GM12878 (cell line): ENCODE measurements around the gene NPPB. TPM values are rescaled to one million over a fixed set of nuclear protein-coding genes. Genes with fewer than 3 reads are reported as not detected.

Experiments
- ATAC-seq: fragments of 200-7000 bp; cut with Tn5 transposase; 3 replicates; pipeline ENCODE4 v1.9.1; 2020; ENCODE audit warnings: mild to moderate bottlenecking, moderate library complexity
- BruUV-seq: library from RNA; stranded (reverse); fragments of 400-500 nt; replicated peaks from 2 replicates; lab custom pipeline; 2021; lab: Mats Ljungman, UMichigan
- CTCF ChIA-PET: fragments of 300-600 bp; sonication (Branson Sonifier 250); formaldehyde crosslinking; extraction: SDS; loops from one replicate; lab custom pipeline; 2021; ENCODE audit warnings: inconsistent platforms; lab: Yijun Ruan, JAX
- POLR2A ChIA-PET: fragments of 350-600 bp; formaldehyde crosslinking; extraction: SDS; loops from one replicate; lab custom pipeline; 2021; ENCODE audit warnings: inconsistent platforms; lab: Charles Lee
- RAD21 ChIA-PET: fragments of 300-600 bp; sonication (Branson Sonifier 250); formaldehyde crosslinking; loops from one replicate; lab custom pipeline; 2023; ENCODE audit warnings: antibody characterized with exemption; ENCODE audit not compliant: unreplicated experiment; lab: Charles Lee
- SMC1A ChIA-PET: fragments of 300-600 bp; sonication (Branson Sonifier 250); formaldehyde crosslinking; loops from one replicate; lab custom pipeline; 2023; ENCODE audit not compliant: unreplicated experiment, uncharacterized antibody; lab: Charles Lee
- DNase-seq: peaks from one replicate; pipeline ENCODE4 v3.0.0-alpha.2; 2011; ENCODE audit warnings: low read depth, low spot score
- FAIRE-seq: peaks from 3 replicates; lab custom pipeline; 2011; peaks lifted over from hg19 to GRCh38; lab: Jason Lieb, UNC
- H2AFZ ChIP-seq: 2 replicates; pipeline ENCODE4 v1.6.0; 2011; ENCODE audit warnings: low read depth, low read length, control low read depth; ENCODE audit not compliant: control insufficient read depth
- H3K27ac ChIP-seq: 2 replicates; pipeline ENCODE4 v1.5.1; 2011; ENCODE audit warnings: control low read depth; ENCODE audit not compliant: control insufficient read depth, insufficient read depth
- H3K27me3 ChIP-seq, 2 experiments: replicated peaks in 1 of 2; 2 replicates each; pipeline versions ENCODE4 v1.6.0 to v1.6.1; 2011; ENCODE audit warnings: low read length in 1 of 2; ENCODE audit not compliant: control insufficient read depth in 2 of 2, insufficient read depth in 2 of 2
- H3K36me3 ChIP-seq, 2 experiments: 2 replicates each; pipeline ENCODE4 v1.5.1; 2011; ENCODE audit warnings: low read length in 1 of 2; ENCODE audit not compliant: control insufficient read depth in 2 of 2, insufficient read depth in 2 of 2
- H3K4me1 ChIP-seq: 2 replicates; pipeline ENCODE4 v1.6.1; 2011; ENCODE audit warnings: mild to moderate bottlenecking, low read length, moderate library complexity, mixed read lengths; ENCODE audit not compliant: control insufficient read depth, insufficient read depth
- H3K4me2 ChIP-seq: 2 replicates; pipeline ENCODE4 v1.6.0; 2011; ENCODE audit warnings: control low read depth; ENCODE audit not compliant: control insufficient read depth, insufficient read depth
- H3K4me3 ChIP-seq: fragments of 200-600 bp; sonication (generic); 2 replicates; pipeline ENCODE4 v1.5.1; 2016
- H3K79me2 ChIP-seq: 2 replicates; pipeline ENCODE4 v1.6.0; 2011; ENCODE audit warnings: low read length; ENCODE audit not compliant: control insufficient read depth, insufficient read depth
- H3K9ac ChIP-seq: 2 replicates; pipeline ENCODE4 v1.8.0; 2011; ENCODE audit warnings: low read length, control low read depth, mixed read lengths; ENCODE audit not compliant: control insufficient read depth, insufficient read depth
- H3K9me3 ChIP-seq: replicated peaks from 3 replicates; pipeline ENCODE4 v1.5.1; 2011; ENCODE audit warnings: mild to moderate bottlenecking, low read length; ENCODE audit not compliant: control insufficient read depth, insufficient read depth
- H4K20me1 ChIP-seq: 2 replicates; pipeline ENCODE4 v1.6.0; 2011; ENCODE audit not compliant: control insufficient read depth, insufficient read depth
- BCL11A ChIP-seq: IDR thresholded peaks from 2 replicates; pipeline ENCODE4 v1.6.1; 2011; ENCODE audit warnings: low read depth, low read length
- ESRRA ChIP-seq: IDR thresholded peaks from 2 replicates; pipeline ENCODE4 v1.6.1; 2012; ENCODE audit warnings: mild to moderate bottlenecking, low read length, improper control_type of control experiment
- HDGF ChIP-seq: fragments of 450-650 bp; IDR thresholded peaks from 2 replicates; pipeline ENCODE4 v1.6.1; 2016; ENCODE audit warnings: antibody characterized with exemption
- PML ChIP-seq: IDR thresholded peaks from 2 replicates; pipeline ENCODE4 v1.6.1; 2012; ENCODE audit warnings: low read length, inconsistent platforms
- RB1 ChIP-seq: fragments of 450-650 bp; formaldehyde crosslinking; IDR thresholded peaks from 2 replicates; pipeline ENCODE4 v1.6.1; 2017; ENCODE audit warnings: mild to moderate bottlenecking, borderline replicate concordance
- SIN3A ChIP-seq: IDR thresholded peaks from 2 replicates; pipeline ENCODE4 v1.6.1; 2012; ENCODE audit warnings: low read depth, low read length, improper control_type of control experiment
- SRF ChIP-seq, 2 experiments: IDR thresholded peaks; 2 replicates each; pipeline ENCODE4 v1.6.1; 2011; ENCODE audit warnings: low read depth in 2 of 2, low read length in 2 of 2, mild to moderate bottlenecking in 1 of 2, moderate library complexity in 1 of 2
- STAT1 ChIP-seq: fragments of 450-650 bp; conservative IDR thresholded peaks from 2 replicates; pipeline ENCODE4 v1.6.1; 2014; ENCODE audit warnings: antibody characterized with exemption, mild to moderate bottlenecking
- SUPT20H ChIP-seq: IDR thresholded peaks from 2 replicates; pipeline ENCODE4 v1.6.1; 2011; ENCODE audit warnings: low read depth, mild to moderate bottlenecking, low read length, moderate library complexity, borderline replicate concordance; ENCODE audit not compliant: control insufficient read depth
- ZNF384 ChIP-seq: IDR thresholded peaks from 2 replicates; pipeline ENCODE4 v1.6.1; 2012; ENCODE audit warnings: low read depth, mild to moderate bottlenecking, low read length, improper control_type of control experiment, borderline replicate concordance
- WGBS: methylation state at CpG from one replicate; pipeline ENCODE4 v1.1.6; 2016; ENCODE audit warnings: low lambda C conversion rate; ENCODE audit not compliant: insufficient replicate concordance, insufficient coverage; ENCODE audit errors: missing lambda C conversion rate; 5-methylcytosine and 5-hydroxymethylcytosine counted together
- in situ Hi-C: fragments of 300-500 bp; cut with MboI; formaldehyde crosslinking; loops from 9 replicates; pipeline ENCODE4 v1.14.3; 2018; ENCODE audit warnings: mixed read lengths
- intact Hi-C: fragments of 100-400 bp; cut with micrococcal nuclease; formaldehyde crosslinking; loops from one replicate; pipeline ENCODE4 v1.14.2; 2022; ENCODE audit not compliant: unreplicated experiment
- polyA plus RNA-seq, 11 experiments: library from polyadenylated mRNA; depleted of rRNA in 4 of 11; unstranded in 6 of 11; stranded (reverse) in 5 of 11; fragments of >200 nt; fragmentation: Nextera tagmentation in 4 of 11; fragmentation: Illumina TruSeq in 1 of 11; extraction: Ambion mirVana in 4 of 11; extraction: Trizol in 1 of 11; gene quantifications; 1 replicate in 1 of 11; 2 replicates in 10 of 11; pipeline versions ENCODE4 v1.2.1 to v1.2.3, GENCODE V29; 2011 to 2016; ENCODE audit warnings: inconsistent platforms in 2 of 11, missing spikeins in 2 of 11, low read depth in 1 of 11
- total RNA-seq, 4 experiments: library from RNA; depleted of rRNA in 3 of 4; stranded (reverse); fragments of >200 nt in 3 of 4; fragmentation: Illumina TruSeq in 1 of 4; extraction: Trizol in 1 of 4; gene quantifications; 2 replicates each; pipeline versions ENCODE4 v1.2.1 to v1.2.3, GENCODE V29; 2013 to 2021
- TF ChIP-seq, protein P1 (sequence below): fragments of 450-650 bp; IDR thresholded peaks from 2 replicates; pipeline ENCODE4 v1.6.1; 2014; ENCODE audit warnings: mild to moderate bottlenecking
- TF ChIP-seq, protein P2 (sequence below): IDR thresholded peaks from 2 replicates; pipeline ENCODE4 v1.6.1; 2012; ENCODE audit warnings: mild to moderate bottlenecking, low read depth, low read length
- TF ChIP-seq, protein P3 (sequence below): fragments of 450-650 bp; formaldehyde crosslinking; IDR thresholded peaks from 2 replicates; pipeline ENCODE4 v1.4.0; 2020; ENCODE audit warnings: mild to moderate bottlenecking, moderate library complexity

The NPPB gene
- total and polyA plus RNA-seq, 10 of the 15 experiments (the other 5 are each of a cell fraction or from before 2014, with no cell fraction given): not detected

DNA sequence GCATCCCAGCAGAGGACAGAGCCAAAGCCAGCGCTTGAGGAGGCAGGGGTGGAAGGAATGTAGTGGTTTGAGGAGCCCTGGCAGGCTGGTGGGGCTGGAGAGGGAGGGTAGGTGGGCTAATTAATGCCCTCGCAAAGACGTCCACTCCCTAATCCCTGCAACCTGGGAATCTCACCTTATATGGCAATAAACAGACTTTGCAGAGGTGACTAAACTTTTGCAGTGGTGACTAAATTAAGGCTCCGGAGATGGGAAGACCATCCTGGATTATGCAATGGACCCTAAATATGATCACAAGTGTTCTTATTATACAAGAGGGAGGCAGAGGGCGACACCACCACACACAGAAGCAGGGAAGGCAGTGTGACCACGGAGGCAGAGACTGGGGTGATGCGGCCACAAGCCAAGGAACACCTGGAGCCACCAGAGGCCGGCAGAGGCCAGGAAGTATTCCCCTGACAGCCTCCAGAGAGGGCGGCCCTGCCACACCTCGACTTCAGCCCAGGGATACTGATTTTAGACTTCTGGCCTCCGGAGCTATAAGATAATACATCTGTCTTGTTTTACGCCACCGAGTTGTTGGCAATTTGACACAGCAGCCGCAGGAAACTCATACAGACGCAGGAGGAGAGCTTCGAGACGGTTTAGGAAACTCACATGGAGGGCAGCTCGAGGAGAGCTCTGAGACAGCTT, 23.1 kb upstream of the NPPB start (continued):
- TF ChIP-seq SIN3A (no peak), RB1 (no peak), SUPT20H (no peak)
- TF ChIP-seq, protein P1, sequence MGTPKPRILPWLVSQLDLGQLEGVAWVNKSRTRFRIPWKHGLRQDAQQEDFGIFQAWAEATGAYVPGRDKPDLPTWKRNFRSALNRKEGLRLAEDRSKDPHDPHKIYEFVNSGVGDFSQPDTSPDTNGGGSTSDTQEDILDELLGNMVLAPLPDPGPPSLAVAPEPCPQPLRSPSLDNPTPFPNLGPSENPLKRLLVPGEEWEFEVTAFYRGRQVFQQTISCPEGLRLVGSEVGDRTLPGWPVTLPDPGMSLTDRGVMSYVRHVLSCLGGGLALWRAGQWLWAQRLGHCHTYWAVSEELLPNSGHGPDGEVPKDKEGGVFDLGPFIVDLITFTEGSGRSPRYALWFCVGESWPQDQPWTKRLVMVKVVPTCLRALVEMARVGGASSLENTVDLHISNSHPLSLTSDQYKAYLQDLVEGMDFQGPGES: no peak

DNA sequence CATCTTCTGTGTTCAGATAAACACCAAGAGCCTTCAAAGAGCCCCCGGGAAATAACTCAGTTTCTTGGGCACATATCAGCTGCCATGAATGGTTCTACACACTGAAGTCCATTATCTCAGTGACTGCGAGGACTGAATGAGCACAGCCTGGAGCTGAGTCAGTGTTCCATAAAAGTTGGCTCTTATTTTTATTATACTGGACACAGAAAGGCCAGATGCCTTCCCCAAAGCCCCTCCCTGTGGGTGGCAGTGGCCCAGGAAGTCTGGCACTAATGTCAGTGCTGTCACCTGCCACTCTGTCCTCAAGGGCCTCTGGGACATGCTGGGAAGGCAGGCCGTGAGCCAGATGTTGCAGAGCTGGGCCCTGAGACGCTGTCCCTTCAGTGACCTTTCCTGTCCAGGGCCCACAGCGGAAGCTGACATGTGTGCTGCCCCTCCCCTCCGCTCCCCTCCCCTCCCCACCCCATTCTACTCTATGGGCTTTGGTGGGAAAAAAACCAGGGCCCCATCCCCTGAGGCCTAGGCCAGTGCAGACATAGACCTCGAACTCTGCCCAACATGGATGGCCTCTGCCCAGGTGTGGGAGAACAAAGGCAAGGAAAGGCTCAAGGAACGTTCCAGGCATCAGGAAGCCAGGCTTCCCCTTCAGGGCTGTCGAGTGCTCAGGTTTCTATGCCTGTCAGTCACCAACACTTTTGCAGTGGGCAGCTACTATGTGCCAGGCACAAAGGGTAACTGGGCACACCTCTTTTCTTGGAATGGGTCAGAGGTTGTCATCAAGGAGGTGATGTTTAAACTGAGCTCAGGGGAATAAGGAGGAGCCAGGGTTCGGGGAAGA, 22.4 kb upstream of the NPPB start:
- Histone ChIP-seq H3K9ac (no peak overlapping the region), H3K79me2 (no peaks in the 10 kb centered on the region), H3K9me3 (no peaks in the 10 kb centered on the region), H3K27me3 (no peaks in the 10 kb centered on the region; a peak in 1 of 4 replicates), H3K4me3 (no peak overlapping the region), H4K20me1 (no peaks in the 10 kb centered on the region), H2AFZ (no peak overlapping the region), H3K36me3 (no peaks in the 10 kb centered on the region), H3K4me1 (no peaks in the 10 kb centered on the region), H3K27ac (no peak overlapping the region), H3K4me2 (no peak overlapping the region)
- BruUV-seq: no TSS peak
- ChIA-PET RAD21 (no interaction called here), POLR2A (no interaction called here), CTCF (interaction anchor here (0.7 kb wide), 1 partner anchor 244 kb away, joined by 3 read pairs; no protein-coding TSS in a partner anchor), SMC1A (no interaction called here)
- no peak for ATAC-seq
- 6% methylated on average over 8 of the region's 10 CpGs for WGBS
- in situ Hi-C loops: no loop called here
- intact Hi-C loops: no loop called here
- no peak for DNase-seq
- FAIRE-seq: no peak
- TF ChIP-seq RB1: no peak
- no peak for TF ChIP-seq BCL11A
- TF ChIP-seq, protein P2, sequence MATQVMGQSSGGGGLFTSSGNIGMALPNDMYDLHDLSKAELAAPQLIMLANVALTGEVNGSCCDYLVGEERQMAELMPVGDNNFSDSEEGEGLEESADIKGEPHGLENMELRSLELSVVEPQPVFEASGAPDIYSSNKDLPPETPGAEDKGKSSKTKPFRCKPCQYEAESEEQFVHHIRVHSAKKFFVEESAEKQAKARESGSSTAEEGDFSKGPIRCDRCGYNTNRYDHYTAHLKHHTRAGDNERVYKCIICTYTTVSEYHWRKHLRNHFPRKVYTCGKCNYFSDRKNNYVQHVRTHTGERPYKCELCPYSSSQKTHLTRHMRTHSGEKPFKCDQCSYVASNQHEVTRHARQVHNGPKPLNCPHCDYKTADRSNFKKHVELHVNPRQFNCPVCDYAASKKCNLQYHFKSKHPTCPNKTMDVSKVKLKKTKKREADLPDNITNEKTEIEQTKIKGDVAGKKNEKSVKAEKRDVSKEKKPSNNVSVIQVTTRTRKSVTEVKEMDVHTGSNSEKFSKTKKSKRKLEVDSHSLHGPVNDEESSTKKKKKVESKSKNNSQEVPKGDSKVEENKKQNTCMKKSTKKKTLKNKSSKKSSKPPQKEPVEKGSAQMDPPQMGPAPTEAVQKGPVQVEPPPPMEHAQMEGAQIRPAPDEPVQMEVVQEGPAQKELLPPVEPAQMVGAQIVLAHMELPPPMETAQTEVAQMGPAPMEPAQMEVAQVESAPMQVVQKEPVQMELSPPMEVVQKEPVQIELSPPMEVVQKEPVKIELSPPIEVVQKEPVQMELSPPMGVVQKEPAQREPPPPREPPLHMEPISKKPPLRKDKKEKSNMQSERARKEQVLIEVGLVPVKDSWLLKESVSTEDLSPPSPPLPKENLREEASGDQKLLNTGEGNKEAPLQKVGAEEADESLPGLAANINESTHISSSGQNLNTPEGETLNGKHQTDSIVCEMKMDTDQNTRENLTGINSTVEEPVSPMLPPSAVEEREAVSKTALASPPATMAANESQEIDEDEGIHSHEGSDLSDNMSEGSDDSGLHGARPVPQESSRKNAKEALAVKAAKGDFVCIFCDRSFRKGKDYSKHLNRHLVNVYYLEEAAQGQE: no peak
- no peak for TF ChIP-seq ZNF384
- no peak for TF ChIP-seq PML
- TF ChIP-seq SRF (IDR thresholded peaks at IDR 0.05; ENCODE audit: low read depth in 2 of 2, low read length in 2 of 2): no peak
- TF ChIP-seq, protein P3, sequence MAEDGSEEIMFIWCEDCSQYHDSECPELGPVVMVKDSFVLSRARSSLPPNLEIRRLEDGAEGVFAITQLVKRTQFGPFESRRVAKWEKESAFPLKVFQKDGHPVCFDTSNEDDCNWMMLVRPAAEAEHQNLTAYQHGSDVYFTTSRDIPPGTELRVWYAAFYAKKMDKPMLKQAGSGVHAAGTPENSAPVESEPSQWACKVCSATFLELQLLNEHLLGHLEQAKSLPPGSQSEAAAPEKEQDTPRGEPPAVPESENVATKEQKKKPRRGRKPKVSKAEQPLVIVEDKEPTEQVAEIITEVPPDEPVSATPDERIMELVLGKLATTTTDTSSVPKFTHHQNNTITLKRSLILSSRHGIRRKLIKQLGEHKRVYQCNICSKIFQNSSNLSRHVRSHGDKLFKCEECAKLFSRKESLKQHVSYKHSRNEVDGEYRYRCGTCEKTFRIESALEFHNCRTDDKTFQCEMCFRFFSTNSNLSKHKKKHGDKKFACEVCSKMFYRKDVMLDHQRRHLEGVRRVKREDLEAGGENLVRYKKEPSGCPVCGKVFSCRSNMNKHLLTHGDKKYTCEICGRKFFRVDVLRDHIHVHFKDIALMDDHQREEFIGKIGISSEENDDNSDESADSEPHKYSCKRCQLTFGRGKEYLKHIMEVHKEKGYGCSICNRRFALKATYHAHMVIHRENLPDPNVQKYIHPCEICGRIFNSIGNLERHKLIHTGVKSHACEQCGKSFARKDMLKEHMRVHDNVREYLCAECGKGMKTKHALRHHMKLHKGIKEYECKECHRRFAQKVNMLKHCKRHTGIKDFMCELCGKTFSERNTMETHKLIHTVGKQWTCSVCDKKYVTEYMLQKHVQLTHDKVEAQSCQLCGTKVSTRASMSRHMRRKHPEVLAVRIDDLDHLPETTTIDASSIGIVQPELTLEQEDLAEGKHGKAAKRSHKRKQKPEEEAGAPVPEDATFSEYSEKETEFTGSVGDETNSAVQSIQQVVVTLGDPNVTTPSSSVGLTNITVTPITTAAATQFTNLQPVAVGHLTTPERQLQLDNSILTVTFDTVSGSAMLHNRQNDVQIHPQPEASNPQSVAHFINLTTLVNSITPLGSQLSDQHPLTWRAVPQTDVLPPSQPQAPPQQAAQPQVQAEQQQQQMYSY (CRISPR knock-in tag): no peak
- no peak for TF ChIP-seq STAT1
- no peak for TF ChIP-seq HDGF
- TF ChIP-seq ESRRA: no peak
